ENCODE results near the gene EPM2A.

DNA sequence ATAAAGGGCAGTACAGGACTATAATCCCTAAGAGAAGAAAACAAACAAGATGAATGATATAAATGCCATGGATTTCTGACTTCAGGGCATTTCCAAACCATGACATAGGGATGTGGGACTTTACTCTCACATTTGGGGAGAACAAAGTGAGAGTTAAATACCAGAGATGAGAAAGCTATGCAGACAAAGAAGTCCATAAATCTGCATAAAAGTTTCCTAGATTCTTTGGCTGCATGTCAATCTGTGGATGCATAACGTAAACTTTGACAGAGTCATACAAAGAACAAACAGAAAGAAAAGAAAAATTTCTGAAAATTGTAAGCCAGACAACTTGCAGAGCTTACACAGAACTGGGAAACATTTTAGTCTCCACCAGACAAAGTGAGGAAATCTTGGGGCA lies 11.7 kb downstream of the EPM2A start:
- TF ChIP-seq, protein P1, sequence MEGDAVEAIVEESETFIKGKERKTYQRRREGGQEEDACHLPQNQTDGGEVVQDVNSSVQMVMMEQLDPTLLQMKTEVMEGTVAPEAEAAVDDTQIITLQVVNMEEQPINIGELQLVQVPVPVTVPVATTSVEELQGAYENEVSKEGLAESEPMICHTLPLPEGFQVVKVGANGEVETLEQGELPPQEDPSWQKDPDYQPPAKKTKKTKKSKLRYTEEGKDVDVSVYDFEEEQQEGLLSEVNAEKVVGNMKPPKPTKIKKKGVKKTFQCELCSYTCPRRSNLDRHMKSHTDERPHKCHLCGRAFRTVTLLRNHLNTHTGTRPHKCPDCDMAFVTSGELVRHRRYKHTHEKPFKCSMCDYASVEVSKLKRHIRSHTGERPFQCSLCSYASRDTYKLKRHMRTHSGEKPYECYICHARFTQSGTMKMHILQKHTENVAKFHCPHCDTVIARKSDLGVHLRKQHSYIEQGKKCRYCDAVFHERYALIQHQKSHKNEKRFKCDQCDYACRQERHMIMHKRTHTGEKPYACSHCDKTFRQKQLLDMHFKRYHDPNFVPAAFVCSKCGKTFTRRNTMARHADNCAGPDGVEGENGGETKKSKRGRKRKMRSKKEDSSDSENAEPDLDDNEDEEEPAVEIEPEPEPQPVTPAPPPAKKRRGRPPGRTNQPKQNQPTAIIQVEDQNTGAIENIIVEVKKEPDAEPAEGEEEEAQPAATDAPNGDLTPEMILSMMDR (IDR thresholded peaks at IDR 0.05) = no peak
- no peak for TF ChIP-seq POLR2A (IDR thresholded peaks at IDR 0.05)
